Measurements from ENCODE around the gene SLC25A47.

GRCh38 chr14:100371773-100372172 lies 48.6 kb downstream of the SLC25A47 start:
- TF ChIP-seq ELF4 (CRISPR knock-in tag; IDR thresholded peaks at IDR 0.05; ENCODE audit: low read depth) (no peak), CTCF (IDR thresholded peaks at IDR 0.05) (no peak)
